ENCODE data around the gene C10orf95. TPM values are rescaled to one million over a fixed set of nuclear protein-coding genes. Genes with fewer than 3 reads are reported as not detected.

Gene C10orf95
- total and polyA plus RNA-seq, 10 donors, result 0.06 to 0.77 (median 0.33) TPM; not detected in 3

Small RNA genes lying within 50 kb of the gene (microRNA-seq; reads per million reads assigned to microRNA genes)
- gene MIR146B, result 2,081 to 5,358 (median 4,529) reads per million in 3 donors

Small RNA genes lying within 50 kb of the gene (small RNA-seq; reads per million reads assigned to genes)
- gene MIR146B, result 3,370 to 4,350 (median 3,432) reads per million in 4 donors

Other genes starting within 250 kb of the C10orf95 start
- 1 to 10 TPM in 1 of 7 donors, under 1 TPM in 4, not detected in 2; 0.26 to 2.0 (median 0.64) TPM for gene ELOVL3, start 225.2 kb downstream of the C10orf95 start, total RNA-seq
- gene ELOVL3, start 225.2 kb downstream of the C10orf95 start, polyA plus RNA-seq, result 1 to 10 TPM in 2 of 3 donors, under 1 TPM in 1; 0.08 to 1.1 (median 1.1) TPM
- gene PITX3, start 210.0 kb downstream of the C10orf95 start, total RNA-seq, result not detected
- not detected for gene PITX3, start 210.0 kb downstream of the C10orf95 start, polyA plus RNA-seq
- 10 to 100 TPM; 36.4 to 42.1 (median 41.3) TPM for gene GBF1, start 206.0 kb downstream of the C10orf95 start, total RNA-seq
- gene GBF1, start 206.0 kb downstream of the C10orf95 start, polyA plus RNA-seq, result 10 to 100 TPM in 1 of 3 donors, 1 to 10 TPM in 2; 5.8 to 11.5 (median 7.3) TPM
- 100 to 1,000 TPM in 3 of 7 donors, 10 to 100 TPM in 4; 51.6 to 161 (median 75.2) TPM for gene NFKB2, start 55.8 kb downstream of the C10orf95 start, total RNA-seq
- 10 to 100 TPM; 34.7 to 55.2 (median 51.9) TPM for gene NFKB2, start 55.8 kb downstream of the C10orf95 start, polyA plus RNA-seq
- 1 to 10 TPM in 6 of 7 donors, under 1 TPM in 1; 0.59 to 2.5 (median 1.3) TPM for gene PSD, start 32.8 kb downstream of the C10orf95 start, total RNA-seq
- 1 to 10 TPM in 2 of 3 donors, under 1 TPM in 1; 0.65 to 1.1 (median 1.0) TPM for gene PSD, start 32.8 kb downstream of the C10orf95 start, polyA plus RNA-seq
- 10 to 100 TPM; 16.7 to 27.9 (median 22.8) TPM for gene FBXL15, start 30.7 kb downstream of the C10orf95 start, total RNA-seq
- 10 to 100 TPM; 17.6 to 28.7 (median 23.6) TPM for gene FBXL15, start 30.7 kb downstream of the C10orf95 start, polyA plus RNA-seq
- 10 to 100 TPM; 35.3 to 48.4 (median 43.0) TPM for gene CUEDC2, start 19.0 kb downstream of the C10orf95 start, total RNA-seq
- 10 to 100 TPM; 48.5 to 59.1 (median 58.7) TPM for gene CUEDC2, start 19.0 kb downstream of the C10orf95 start, polyA plus RNA-seq
- 10 to 100 TPM; 64.0 to 90.8 (median 76.7) TPM for gene ACTR1A, start 51.2 kb upstream of the C10orf95 start, total RNA-seq
- 10 to 100 TPM; 25.5 to 54.3 (median 34.7) TPM for gene ACTR1A, start 51.2 kb upstream of the C10orf95 start, polyA plus RNA-seq
- 10 to 100 TPM; 11.4 to 21.9 (median 15.1) TPM for gene SUFU, start 52.4 kb upstream of the C10orf95 start, total RNA-seq
- gene SUFU, start 52.4 kb upstream of the C10orf95 start, polyA plus RNA-seq, result 1 to 10 TPM; 2.0 to 6.3 (median 2.8) TPM
- gene TRIM8, start 192.9 kb upstream of the C10orf95 start, total RNA-seq, result 100 to 1,000 TPM in 2 of 7 donors, 10 to 100 TPM in 5; 86.3 to 116 (median 94.9) TPM
- 10 to 100 TPM; 23.5 to 37.6 (median 27.0) TPM for gene TRIM8, start 192.9 kb upstream of the C10orf95 start, polyA plus RNA-seq

Measured in spleen (tissue), 11 donors.